Measurements from ENCODE around the gene SLC16A13.

GRCh38 chr17:7039832-7040231, 4.0 kb downstream of the SLC16A13 start:
- TF ChIP-seq EZH2phosphoT487 (IDR thresholded peaks at IDR 0.05; ENCODE audit: insufficient read depth, low read depth) (no peak), EZH2 (IDR thresholded peaks at IDR 0.05; ENCODE audit: insufficient read depth, poor library complexity, severe bottlenecking) (no peak)
